Measurements from ENCODE around the gene FBXL14. TPM values are rescaled to one million over a fixed set of nuclear protein-coding genes. Genes with fewer than 3 reads are reported as not detected.

Gene FBXL14
- total and polyA plus RNA-seq, 7 donors: 2.9 to 13.8 (median 5.2) TPM

DNA sequence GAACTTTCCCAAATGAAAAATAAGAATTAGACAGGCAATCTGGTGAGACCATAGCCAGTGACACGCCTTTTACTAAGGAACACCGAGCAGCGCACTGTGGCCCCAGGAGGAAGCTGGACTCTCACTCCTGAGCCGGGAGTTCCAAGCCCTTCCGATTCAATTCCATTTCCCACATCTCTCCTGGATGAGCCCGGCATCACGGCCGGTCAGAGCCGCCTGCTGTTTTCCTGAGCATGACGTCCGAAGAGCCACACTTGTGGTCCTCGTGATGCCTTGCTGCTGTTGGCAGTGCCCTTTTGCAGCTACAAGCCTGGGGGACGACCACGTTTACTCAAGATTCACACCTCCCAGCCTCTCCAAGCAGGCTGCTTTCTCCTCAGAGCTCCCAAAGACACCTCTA lies 40.8 kb downstream of the FBXL14 start:
- Histone ChIP-seq H3K36me3 (ENCODE audit: insufficient read depth in 1 of 2, low read depth in 1 of 2) (no peaks in the 10 kb centered on the region), H3K27ac (no peak overlapping the region), H3K4me1 (no peaks in the 10 kb centered on the region), H3K9me3 (no peaks in the 10 kb centered on the region), H3K27me3 (ENCODE audit: insufficient read depth in 3 of 3, low read length in 2 of 3) (peaks cover 0 to 2% (median 1%) of the 10 kb centered on the region in 3 donors), H3K4me3 (no peak overlapping the region)
- DNase-seq: no peak
- intact Hi-C loops (cut with DNase I): no loop called here
- no peak for ATAC-seq
- WGBS, 3 donors: 29 to 53% (median 32%) methylated on average over 14 of the region's 14 CpGs
- TF ChIP-seq, protein P1, sequence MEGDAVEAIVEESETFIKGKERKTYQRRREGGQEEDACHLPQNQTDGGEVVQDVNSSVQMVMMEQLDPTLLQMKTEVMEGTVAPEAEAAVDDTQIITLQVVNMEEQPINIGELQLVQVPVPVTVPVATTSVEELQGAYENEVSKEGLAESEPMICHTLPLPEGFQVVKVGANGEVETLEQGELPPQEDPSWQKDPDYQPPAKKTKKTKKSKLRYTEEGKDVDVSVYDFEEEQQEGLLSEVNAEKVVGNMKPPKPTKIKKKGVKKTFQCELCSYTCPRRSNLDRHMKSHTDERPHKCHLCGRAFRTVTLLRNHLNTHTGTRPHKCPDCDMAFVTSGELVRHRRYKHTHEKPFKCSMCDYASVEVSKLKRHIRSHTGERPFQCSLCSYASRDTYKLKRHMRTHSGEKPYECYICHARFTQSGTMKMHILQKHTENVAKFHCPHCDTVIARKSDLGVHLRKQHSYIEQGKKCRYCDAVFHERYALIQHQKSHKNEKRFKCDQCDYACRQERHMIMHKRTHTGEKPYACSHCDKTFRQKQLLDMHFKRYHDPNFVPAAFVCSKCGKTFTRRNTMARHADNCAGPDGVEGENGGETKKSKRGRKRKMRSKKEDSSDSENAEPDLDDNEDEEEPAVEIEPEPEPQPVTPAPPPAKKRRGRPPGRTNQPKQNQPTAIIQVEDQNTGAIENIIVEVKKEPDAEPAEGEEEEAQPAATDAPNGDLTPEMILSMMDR (IDR thresholded peaks at IDR 0.05): no peak

DNA sequence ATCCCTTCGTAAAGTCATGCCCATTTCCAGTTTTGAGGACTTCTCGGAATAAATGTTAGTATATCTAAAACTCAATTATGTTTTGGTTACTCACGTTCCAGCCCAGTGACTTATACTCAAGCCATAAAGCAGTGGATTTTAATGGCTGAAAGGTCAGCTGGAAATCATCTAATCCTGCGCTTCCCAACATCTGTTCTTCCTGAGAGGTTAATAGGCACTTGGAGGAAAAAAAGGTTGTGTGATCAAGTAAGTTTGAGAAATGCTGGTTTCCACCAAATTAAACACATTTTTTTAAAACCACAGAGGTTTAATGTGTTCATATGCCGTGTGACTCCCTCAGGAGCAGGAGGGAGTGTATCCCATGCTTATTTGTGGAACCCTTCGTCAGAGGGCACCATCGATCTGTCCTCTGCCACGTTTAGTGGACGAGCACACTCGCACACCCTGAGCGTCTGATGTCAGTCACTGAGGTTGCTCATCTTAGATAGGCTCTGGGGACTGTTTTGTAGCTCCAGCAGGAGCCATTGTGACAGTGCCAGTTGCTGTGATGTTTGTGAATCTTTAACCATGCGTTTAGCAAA lies 41.4 kb downstream of the FBXL14 start:
- H3K36me3 ChIP-seq (ENCODE audit: insufficient read depth in 1 of 2, low read depth in 1 of 2): no peaks in the 10 kb centered on the region
- whole genome bisulfite sequencing, 3 donors: 56 to 74% (median 60%) methylated on average over 12 of the region's 12 CpGs
- no peak overlapping the region for H3K4me3 ChIP-seq
- no peaks in the 10 kb centered on the region for H3K9me3 ChIP-seq
- H3K4me1 ChIP-seq: no peaks in the 10 kb centered on the region
- ATAC-seq: no peak
- intact Hi-C loops (cut with DNase I): no loop called here
- TF ChIP-seq, protein P1 (IDR thresholded peaks at IDR 0.05): no peak
- no peak overlapping the region for H3K27ac ChIP-seq
- H3K27me3 ChIP-seq (ENCODE audit: insufficient read depth in 3 of 3, low read length in 2 of 3): peaks cover 0 to 6% (median 2%) of the 10 kb centered on the region in 3 donors
- DNase-seq: no peak

DNA sequence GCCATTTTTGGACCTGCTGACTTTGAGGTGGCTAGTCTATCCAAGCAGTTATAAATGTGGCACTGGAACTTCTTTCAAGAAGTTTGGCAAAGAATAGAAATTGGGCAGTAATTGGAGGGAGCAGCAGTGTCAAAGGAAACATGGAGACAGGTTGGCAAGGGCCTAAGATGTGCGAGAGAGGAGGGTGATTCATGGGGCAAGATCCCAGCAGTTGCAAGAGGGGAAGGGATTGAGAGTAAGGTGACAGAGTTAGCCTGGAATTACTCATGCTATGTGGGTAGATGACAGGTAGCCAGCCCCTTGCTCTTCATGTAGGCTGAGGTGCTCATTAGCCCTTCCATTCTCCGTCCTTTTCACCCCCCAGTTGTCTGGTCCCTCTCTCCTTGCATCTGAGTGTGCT lies 42.2 kb downstream of the FBXL14 start:
- TF ChIP-seq, protein P1 (IDR thresholded peaks at IDR 0.05): no peak
- H3K4me3 ChIP-seq: no peak overlapping the region
- no peaks in the 10 kb centered on the region for H3K4me1 ChIP-seq
- H3K36me3 ChIP-seq (ENCODE audit: insufficient read depth in 1 of 2, low read depth in 1 of 2): no peaks in the 10 kb centered on the region
- intact Hi-C loops (cut with DNase I): no loop called here
- H3K9me3 ChIP-seq: no peaks in the 10 kb centered on the region
- whole genome bisulfite sequencing, 3 donors: 93 to 100% (median 97%) methylated on average over 2 of the region's 2 CpGs
- ATAC-seq: no peak
- peaks cover 0 to 6% (median 5%) of the 10 kb centered on the region in 3 donors for H3K27me3 ChIP-seq (ENCODE audit: insufficient read depth in 3 of 3, low read length in 2 of 3)
- no peak overlapping the region for H3K27ac ChIP-seq
- DNase-seq: no peak

DNA sequence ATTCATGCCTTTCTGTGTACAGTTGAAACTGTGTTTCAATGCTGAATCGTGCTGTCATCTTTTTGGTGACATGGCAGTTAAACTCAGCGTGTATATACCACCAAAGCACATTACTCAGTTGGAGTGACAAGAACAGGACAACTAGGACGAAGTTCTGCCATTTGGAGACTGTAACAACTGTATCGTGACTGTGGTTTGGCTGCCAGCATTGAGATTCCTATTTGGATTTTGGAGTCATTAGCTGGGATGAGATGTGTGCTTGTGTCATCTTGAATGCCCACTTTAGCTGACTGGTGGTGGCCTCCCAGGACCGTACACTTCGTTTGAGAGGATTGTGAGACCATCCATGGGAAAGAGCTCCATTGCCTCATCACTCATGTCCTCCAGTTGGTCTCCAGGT lies 42.9 kb downstream of the FBXL14 start:
- DNase-seq: no peak
- Histone ChIP-seq H3K27me3 (ENCODE audit: insufficient read depth in 3 of 3, low read length in 2 of 3) (peaks cover 0 to 6% (median 6%) of the 10 kb centered on the region in 3 donors), H3K27ac (no peak overlapping the region), H3K4me1 (no peaks in the 10 kb centered on the region), H3K9me3 (no peaks in the 10 kb centered on the region), H3K36me3 (ENCODE audit: insufficient read depth in 1 of 2, low read depth in 1 of 2) (no peaks in the 10 kb centered on the region), H3K4me3 (no peak overlapping the region)
- TF ChIP-seq, protein P1 (IDR thresholded peaks at IDR 0.05): no peak
- 91 to 96% (median 95%) methylated on average over 6 of the region's 6 CpGs for WGBS, 3 donors
- intact Hi-C loops (cut with DNase I): no loop called here
- ATAC-seq: no peak

Measured in psoas muscle (tissue), 8 donors.